Gastrocnemius medialis (tissue), 4 donors: ENCODE measurements around the gene DAPK1. TPM values are rescaled to one million over a fixed set of nuclear protein-coding genes. Genes with fewer than 3 reads are reported as not detected.

Experiments
- ATAC-seq, 2 donors: fragments of 150-250 bp; one replicate each; pipeline ENCODE4 v1.9.1; 2016
- DNase-seq, 2 donors: peaks; one replicate each; pipeline ENCODE4 v3.0.0-alpha.2; 2019
- H3K27ac ChIP-seq, 4 donors: fragments of 200-600 bp; sonication (generic); 1 replicate in 1 of 4; 2 replicates in 3 of 4; pipeline ENCODE4 v1.5.1; 2016 to 2018; ENCODE audit warnings: mild to moderate bottlenecking in 2 of 4, moderate library complexity in 1 of 4
- H3K27me3 ChIP-seq, 3 donors: fragments of 200-600 bp; sonication (generic) in 2 of 3; 1 replicate in 1 of 3; 2 replicates in 2 of 3; pipeline versions ENCODE4 v1.5.1 to v1.6.0; 2016 to 2019; ENCODE audit warnings: mild to moderate bottlenecking in 1 of 3, moderate library complexity in 1 of 3
- H3K36me3 ChIP-seq, 2 donors: fragments of 200-600 bp; sonication (generic) in 1 of 2; one replicate each; pipeline ENCODE4 v1.5.1; 2017 to 2018
- H3K4me1 ChIP-seq, 2 donors: fragments of 200-600 bp; sonication (generic) in 1 of 2; one replicate each; pipeline ENCODE4 v1.5.1; 2016 to 2017; ENCODE audit warnings: mild to moderate bottlenecking in 2 of 2
- H3K4me3 ChIP-seq, 4 donors: fragments of 200-600 bp; sonication (generic) in 3 of 4; 1 replicate in 1 of 4; 2 replicates in 3 of 4; pipeline ENCODE4 v1.5.1; 2016 to 2019; ENCODE audit warnings: mild to moderate bottlenecking in 2 of 4
- H3K9me3 ChIP-seq, 3 donors: fragments of 200-600 bp; sonication (generic) in 2 of 3; 1 replicate in 1 of 3; 2 replicates in 2 of 3; pipeline ENCODE4 v1.5.1; 2016 to 2019
- CTCF ChIP-seq, 5 experiments: fragments of 450-650 bp in 3 of 5; fragments of 200-600 bp in 2 of 5; sonication (generic) in 2 of 5; IDR thresholded peaks in 4 of 5; conservative IDR thresholded peaks in 1 of 5; 1 replicate in 4 of 5; 2 replicates in 1 of 5; pipeline ENCODE4 v1.5.1; 2016 to 2019; ENCODE audit warnings: antibody characterized with exemption in 5 of 5, mild to moderate bottlenecking in 3 of 5, moderate library complexity in 3 of 5
- POLR2A ChIP-seq, 2 donors: fragments of 450-650 bp; IDR thresholded peaks; one replicate each; pipeline ENCODE4 v1.6.1; 2017; ENCODE audit warnings: antibody characterized with exemption in 2 of 2, mild to moderate bottlenecking in 2 of 2, moderate library complexity in 2 of 2
- in situ Hi-C, 4 donors: fragments of 200-750 bp; cut with MboI; loops; one replicate each; pipeline versions ENCODE4 v1.15.0 to v1.8.0; 2017; ENCODE audit warnings: low sequenced_read_pairs in 4 of 4
- intact Hi-C: fragments of 100-400 bp; cut with DNase I; formaldehyde crosslinking; loops from one replicate; pipeline ENCODE4 v1.15.1; 2023; ENCODE audit warnings: low total_unique reads
- total RNA-seq, 4 donors: library from RNA; depleted of rRNA; stranded (reverse); fragments of >200 nt; gene quantifications; one replicate each; pipeline versions ENCODE4 v1.1.0 to v1.2.3, GENCODE V29; 2016

The DAPK1 gene
- total RNA-seq, 4 donors from 2014 or later: 1.2 to 4.3 (median 2.7) TPM

- intact Hi-C loops: loop anchor here (2.0 to 5.0 kb wide), 2 partner anchors 134 to 898 kb away; no protein-coding TSS in a partner anchor
- no peak overlapping the region for H3K27ac ChIP-seq
- no peak overlapping the region for H3K4me3 ChIP-seq
- H3K4me1 ChIP-seq: no peaks in the 10 kb centered on the region
- H3K36me3 ChIP-seq: no peaks in the 10 kb centered on the region
- in situ Hi-C loops: loop anchor here in 2 of 4 donors (5.0 to 10.0 kb wide), 2 partner anchors 133 to 136 kb away; no protein-coding TSS in a partner anchor
- TF ChIP-seq CTCF (IDR thresholded peaks at IDR 0.05 in 4 of 5, conservative IDR thresholded peaks at IDR 0.05 in 1 of 5) (peak; percentile 56 to 78 (median 70)), POLR2A (IDR thresholded peaks at IDR 0.05) (no peak)
- no peak for ATAC-seq
- DNase-seq: peak in 1 of 2 donors; percentile 34
- no peaks in the 10 kb centered on the region for H3K9me3 ChIP-seq
- no peaks in the 10 kb centered on the region for H3K27me3 ChIP-seq
Measured at GRCh38 chr9:87678650-87679355, 181.1 kb downstream of the DAPK1 start.

- no peaks in the 10 kb centered on the region for H3K27me3 ChIP-seq
- intact Hi-C loops: loop anchor here (5.0 kb wide), 1 partner anchor 46 kb away; the partner anchor contains the start of gene CTSL
- DNase-seq: no peak
- no peaks in the 10 kb centered on the region for H3K4me1 ChIP-seq
- no peak for ATAC-seq
- no peaks in the 10 kb centered on the region for H3K36me3 ChIP-seq
- H3K9me3 ChIP-seq: no peaks in the 10 kb centered on the region
- in situ Hi-C loops: no loop called here
- no peak overlapping the region for H3K27ac ChIP-seq
- TF ChIP-seq CTCF (IDR thresholded peaks at IDR 0.05 in 4 of 5, conservative IDR thresholded peaks at IDR 0.05 in 1 of 5) (no peak), POLR2A (IDR thresholded peaks at IDR 0.05) (no peak)
- H3K4me3 ChIP-seq: no peak overlapping the region
Measured at GRCh38 chr9:87681271-87682061, 183.8 kb downstream of the DAPK1 start.

GRCh38 chr9:87682085-87682484 is 184.4 kb downstream of the DAPK1 start:
- Histone ChIP-seq H3K27me3 (no peaks in the 10 kb centered on the region), H3K4me1 (no peaks in the 10 kb centered on the region), H3K36me3 (no peaks in the 10 kb centered on the region), H3K27ac (no peak overlapping the region), H3K9me3 (no peaks in the 10 kb centered on the region), H3K4me3 (no peak overlapping the region)
- in situ Hi-C loops: no loop called here
- intact Hi-C loops: loop anchor here (5.0 kb wide), 1 partner anchor 45 kb away; the partner anchor contains the start of gene CTSL
- ATAC-seq (no peak), DNase-seq (no peak)
- no peak for TF ChIP-seq POLR2A (IDR thresholded peaks at IDR 0.05)

GRCh38 chr9:87682618-87683017 is 185.0 kb downstream of the DAPK1 start:
- Histone ChIP-seq H3K9me3 (no peaks in the 10 kb centered on the region), H3K36me3 (no peaks in the 10 kb centered on the region), H3K4me3 (no peak overlapping the region), H3K27me3 (no peaks in the 10 kb centered on the region), H3K4me1 (no peaks in the 10 kb centered on the region), H3K27ac (no peak overlapping the region)
- intact Hi-C loops (loop anchor here (5.0 kb wide), 1 partner anchor 45 kb away; the partner anchor contains the start of gene CTSL), in situ Hi-C loops (no loop called here)
- TF ChIP-seq CTCF (IDR thresholded peaks at IDR 0.05 in 4 of 5, conservative IDR thresholded peaks at IDR 0.05 in 1 of 5) (no peak), POLR2A (IDR thresholded peaks at IDR 0.05) (no peak)
- no peak for DNase-seq
- ATAC-seq: no peak
